ENCODE results near the gene MKRN3.

MKRN3 gene

GRCh38 chr15:23602124-23602523 lies 36.6 kb downstream of the MKRN3 start:
- TF ChIP-seq, protein P1, sequence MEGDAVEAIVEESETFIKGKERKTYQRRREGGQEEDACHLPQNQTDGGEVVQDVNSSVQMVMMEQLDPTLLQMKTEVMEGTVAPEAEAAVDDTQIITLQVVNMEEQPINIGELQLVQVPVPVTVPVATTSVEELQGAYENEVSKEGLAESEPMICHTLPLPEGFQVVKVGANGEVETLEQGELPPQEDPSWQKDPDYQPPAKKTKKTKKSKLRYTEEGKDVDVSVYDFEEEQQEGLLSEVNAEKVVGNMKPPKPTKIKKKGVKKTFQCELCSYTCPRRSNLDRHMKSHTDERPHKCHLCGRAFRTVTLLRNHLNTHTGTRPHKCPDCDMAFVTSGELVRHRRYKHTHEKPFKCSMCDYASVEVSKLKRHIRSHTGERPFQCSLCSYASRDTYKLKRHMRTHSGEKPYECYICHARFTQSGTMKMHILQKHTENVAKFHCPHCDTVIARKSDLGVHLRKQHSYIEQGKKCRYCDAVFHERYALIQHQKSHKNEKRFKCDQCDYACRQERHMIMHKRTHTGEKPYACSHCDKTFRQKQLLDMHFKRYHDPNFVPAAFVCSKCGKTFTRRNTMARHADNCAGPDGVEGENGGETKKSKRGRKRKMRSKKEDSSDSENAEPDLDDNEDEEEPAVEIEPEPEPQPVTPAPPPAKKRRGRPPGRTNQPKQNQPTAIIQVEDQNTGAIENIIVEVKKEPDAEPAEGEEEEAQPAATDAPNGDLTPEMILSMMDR (IDR thresholded peaks at IDR 0.05; ENCODE audit: low read depth, low read length) = no peak
- no peak overlapping the region for H3K4me3 ChIP-seq (ENCODE audit: low read depth, low read length)

DNA sequence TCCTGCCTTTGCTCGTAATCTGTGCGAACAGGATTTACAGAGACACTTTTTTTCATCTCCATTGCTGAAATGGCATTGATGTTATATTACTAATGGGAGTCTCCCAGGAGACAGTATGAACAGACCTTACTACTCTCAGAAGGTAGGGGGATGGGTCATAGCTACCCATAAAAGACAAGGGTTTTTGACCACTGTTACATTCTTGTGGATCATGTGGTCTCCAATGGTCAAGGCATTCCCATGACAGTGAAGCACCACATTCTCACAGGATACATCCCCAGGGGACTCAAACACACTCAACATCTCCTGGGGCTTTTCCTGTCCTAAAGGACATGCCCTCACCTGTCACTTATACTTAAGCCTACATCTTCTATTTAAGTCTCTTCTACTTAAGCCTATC lies 40.8 kb downstream of the MKRN3 start:
- H3K4me3 ChIP-seq (ENCODE audit: low read depth, low read length) = no peak overlapping the region
- TF ChIP-seq, protein P1 (IDR thresholded peaks at IDR 0.05; ENCODE audit: low read depth, low read length) = no peak

- TF ChIP-seq, protein P1 (IDR thresholded peaks at IDR 0.05; ENCODE audit: low read depth, low read length) = no peak
- H3K4me3 ChIP-seq (ENCODE audit: low read depth, low read length) = no peak overlapping the region
Measured at GRCh38 chr15:23616536-23616935, 51.1 kb downstream of the MKRN3 start.

Measured in WI38 (cell line).